GM13976 (cell line): ENCODE data around the gene TPD52L2.

Source experiments
- DNase-seq: peaks from one replicate; pipeline ENCODE4 v3.0.0; 2012; ENCODE audit warnings: low spot score
- in situ Hi-C: fragments of 300-500 bp; cut with MboI; formaldehyde crosslinking; loops from one replicate; pipeline ENCODE4 v1.12.0; 2022; ENCODE audit warnings: low sequenced_read_pairs, mixed read lengths, inconsistent platforms; ENCODE audit not compliant: unreplicated experiment
- TF ChIP-seq, protein P1 (sequence below): IDR thresholded peaks from 2 replicates; pipeline ENCODE4 v1.5.1; 2012; ENCODE audit warnings: borderline replicate concordance, mild to moderate bottlenecking; ENCODE audit not compliant: insufficient read depth; ENCODE audit errors: extremely low read depth, missing control alignments, control extremely low read depth

Gene TPD52L2

DNA sequence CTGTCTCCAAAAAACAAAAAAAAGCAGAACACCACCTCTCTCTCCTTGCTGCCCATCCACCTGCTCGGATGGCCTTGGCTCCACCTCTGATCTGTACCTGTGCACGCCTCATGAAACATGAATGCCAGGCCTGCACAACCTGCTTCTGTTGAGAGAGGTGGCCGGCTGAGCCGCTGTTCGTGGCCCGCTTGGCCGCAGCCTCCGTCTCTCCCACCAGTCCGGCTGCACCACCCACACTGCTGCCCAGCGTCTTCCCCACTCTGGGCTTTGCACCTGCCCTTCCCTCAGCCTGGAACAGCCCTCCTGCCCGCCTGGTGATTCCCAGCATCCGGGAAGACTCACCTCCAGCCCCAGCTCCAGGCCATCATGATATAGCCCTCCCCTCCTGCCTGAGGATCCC is 21.8 kb upstream of the TPD52L2 start:
- DNase-seq, result no peak
- in situ Hi-C loops, result no loop called here
- TF ChIP-seq, protein P1, sequence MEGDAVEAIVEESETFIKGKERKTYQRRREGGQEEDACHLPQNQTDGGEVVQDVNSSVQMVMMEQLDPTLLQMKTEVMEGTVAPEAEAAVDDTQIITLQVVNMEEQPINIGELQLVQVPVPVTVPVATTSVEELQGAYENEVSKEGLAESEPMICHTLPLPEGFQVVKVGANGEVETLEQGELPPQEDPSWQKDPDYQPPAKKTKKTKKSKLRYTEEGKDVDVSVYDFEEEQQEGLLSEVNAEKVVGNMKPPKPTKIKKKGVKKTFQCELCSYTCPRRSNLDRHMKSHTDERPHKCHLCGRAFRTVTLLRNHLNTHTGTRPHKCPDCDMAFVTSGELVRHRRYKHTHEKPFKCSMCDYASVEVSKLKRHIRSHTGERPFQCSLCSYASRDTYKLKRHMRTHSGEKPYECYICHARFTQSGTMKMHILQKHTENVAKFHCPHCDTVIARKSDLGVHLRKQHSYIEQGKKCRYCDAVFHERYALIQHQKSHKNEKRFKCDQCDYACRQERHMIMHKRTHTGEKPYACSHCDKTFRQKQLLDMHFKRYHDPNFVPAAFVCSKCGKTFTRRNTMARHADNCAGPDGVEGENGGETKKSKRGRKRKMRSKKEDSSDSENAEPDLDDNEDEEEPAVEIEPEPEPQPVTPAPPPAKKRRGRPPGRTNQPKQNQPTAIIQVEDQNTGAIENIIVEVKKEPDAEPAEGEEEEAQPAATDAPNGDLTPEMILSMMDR, result no peak

DNA sequence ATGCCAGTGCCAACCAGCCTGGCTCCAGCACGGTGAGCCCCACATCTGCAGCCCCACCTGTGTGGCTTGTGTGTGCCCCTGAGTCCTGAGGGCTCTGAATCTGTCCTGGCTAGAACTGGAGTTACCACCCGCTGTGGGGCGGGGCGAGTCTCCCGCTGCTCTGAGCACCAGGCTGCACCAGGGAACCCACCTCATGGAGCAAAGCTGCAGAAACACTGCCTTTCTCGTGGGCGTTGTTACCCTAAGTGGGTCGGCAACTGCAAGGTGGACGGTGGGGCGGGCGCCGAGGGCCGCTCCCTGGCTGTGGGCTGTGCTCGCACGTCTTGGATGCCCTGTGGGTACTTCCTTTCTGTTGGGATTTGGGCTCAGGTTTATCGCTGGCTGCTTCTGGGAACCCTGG is 21.3 kb upstream of the TPD52L2 start:
- in situ Hi-C loops, result no loop called here
- TF ChIP-seq, protein P1, result no peak
- no peak for DNase-seq

DNA sequence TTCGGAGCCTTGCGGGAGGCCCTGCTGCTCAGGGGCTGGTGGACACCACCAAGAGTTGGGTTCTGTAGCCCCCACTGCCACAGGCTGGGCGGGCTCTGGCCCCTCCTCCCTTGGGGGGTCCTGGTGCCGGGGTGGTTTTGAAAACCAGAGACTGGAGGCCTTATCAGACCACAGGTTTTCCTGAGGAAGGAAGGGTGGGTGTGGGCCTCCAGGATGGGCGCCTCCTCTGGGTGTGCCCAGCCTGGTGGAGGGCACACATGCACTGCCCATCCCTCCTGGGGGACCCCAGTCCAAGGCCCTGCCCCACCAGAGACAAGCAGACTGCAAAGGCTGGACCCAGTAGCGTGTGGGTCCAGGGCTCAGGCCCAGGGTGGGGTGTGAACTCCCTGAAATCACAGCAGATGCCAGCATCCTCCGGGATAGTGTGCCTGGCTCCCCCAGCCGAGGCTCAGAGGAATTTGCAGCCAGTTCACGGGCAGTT is 20.5 kb upstream of the TPD52L2 start:
- in situ Hi-C loops, result no loop called here
- no peak for DNase-seq
- TF ChIP-seq, protein P1, result no peak

DNA sequence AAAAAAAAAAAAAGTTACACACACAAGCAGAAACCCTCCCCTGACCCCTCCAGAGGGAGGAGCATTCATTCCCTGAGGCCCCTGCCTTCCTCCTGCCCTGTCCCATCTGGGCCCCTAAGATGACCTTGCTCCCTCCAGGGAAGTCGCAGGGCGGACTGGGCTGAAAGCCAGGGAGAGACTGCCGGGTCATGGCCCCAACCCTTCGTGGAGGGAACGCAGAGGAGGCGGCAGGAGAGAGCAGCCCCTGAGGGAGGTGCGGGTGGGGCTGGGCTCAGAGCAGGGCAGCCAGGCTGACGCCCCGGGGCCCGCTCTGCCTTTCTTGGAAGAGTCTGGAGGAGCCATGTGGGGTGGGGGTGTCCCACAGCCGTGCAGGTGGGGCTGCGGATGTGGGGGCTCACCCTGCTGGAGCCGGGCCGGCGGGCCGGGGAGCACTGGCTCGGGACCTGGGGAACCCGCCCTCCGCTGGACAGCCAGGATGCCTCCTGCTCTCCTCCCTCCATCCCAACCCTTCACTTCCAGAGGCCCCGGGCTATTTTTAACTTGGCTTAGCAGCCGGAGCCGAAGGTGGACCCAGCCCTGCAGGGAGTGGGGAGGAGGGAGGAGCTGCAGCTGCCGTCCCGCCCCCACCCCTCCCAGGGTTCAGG is 18.8 kb upstream of the TPD52L2 start:
- TF ChIP-seq, protein P1, result no peak
- DNase-seq, result no peak
- in situ Hi-C loops, result no loop called here

DNA sequence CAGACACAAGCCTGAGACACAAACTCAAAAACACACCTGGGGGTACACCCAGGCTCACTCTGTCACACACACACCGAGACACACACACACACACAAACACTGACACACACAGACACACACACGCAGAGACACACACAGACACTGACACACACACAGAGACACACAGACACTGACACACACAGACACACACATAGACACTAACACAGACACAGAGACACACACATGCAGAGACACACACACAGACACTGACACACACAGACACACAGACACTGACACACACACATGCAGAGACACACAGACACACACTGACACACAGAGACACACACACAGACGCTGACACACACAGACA is 18.2 kb upstream of the TPD52L2 start:
- no peak for DNase-seq
- TF ChIP-seq, protein P1, result no peak
- in situ Hi-C loops, result no loop called here

DNA sequence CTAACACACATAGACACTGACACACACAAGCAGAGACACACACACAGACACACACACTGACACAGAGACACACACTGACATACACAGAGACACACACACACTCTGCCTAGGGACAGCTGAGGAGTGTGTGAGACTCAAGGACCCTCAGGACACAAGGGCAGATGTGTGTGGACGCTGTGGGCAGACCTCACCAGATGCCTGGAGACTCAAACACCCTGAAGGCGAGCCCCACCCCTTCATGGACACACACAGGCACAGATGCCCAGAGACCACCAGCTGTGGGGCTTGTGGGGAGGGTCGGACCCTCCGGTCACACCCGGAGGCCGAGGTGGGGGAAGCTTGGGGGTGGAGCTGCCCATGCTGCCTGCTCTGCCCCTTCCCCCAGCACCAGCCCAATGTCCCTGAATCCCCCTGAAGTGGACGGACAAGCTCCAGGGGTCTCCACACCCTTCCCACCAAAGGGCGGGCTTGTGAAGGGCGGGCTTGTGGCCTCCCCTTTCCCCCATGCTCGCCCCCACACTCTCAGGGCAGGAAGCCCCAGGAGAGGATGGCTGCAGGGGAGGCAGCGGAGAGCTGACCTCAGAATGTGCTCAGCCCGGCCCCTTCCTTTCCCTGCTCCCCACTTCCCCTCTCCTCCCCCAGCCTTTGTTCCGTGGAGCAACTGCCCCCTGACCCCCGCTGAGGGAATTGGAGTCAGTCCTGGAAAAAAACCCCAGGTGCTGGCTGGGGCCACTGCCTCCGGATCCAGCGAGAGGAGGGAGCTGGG is 17.6 kb upstream of the TPD52L2 start:
- in situ Hi-C loops, result no loop called here
- TF ChIP-seq, protein P1, result no peak
- DNase-seq, result no peak
